K562 (cell line): ENCODE data around the gene RIPK3. TPM values are rescaled to one million over a fixed set of nuclear protein-coding genes. Genes with fewer than 3 reads are reported as not detected.

Source experiments
- ATAC-seq: fragments of 200-7000 bp; cut with Tn5 transposase; 3 replicates; pipeline ENCODE4 v1.9.1; 2020; ENCODE audit warnings: moderate library complexity
- BruUV-seq: library from RNA; stranded (reverse); fragments of 400-500 nt; replicated peaks from 2 replicates; lab custom pipeline; 2021; lab: Mats Ljungman, UMichigan
- CTCF ChIA-PET: fragments of 300-600 bp; formaldehyde crosslinking; extraction: SDS; loops from one replicate; lab custom pipeline; 2021; ENCODE audit warnings: low intra/inter-chr PET ratio; lab: Yijun Ruan, JAX
- POLR2A ChIA-PET: fragments of 300-600, 350-650 bp; sonication (Branson Sonifier 250); formaldehyde crosslinking; extraction: SDS; loops from one replicate; lab custom pipeline; 2021; ENCODE audit warnings: antibody characterized with exemption, inconsistent platforms; lab: Yijun Ruan, JAX
- DNase-seq, 4 experiments: peaks; one replicate each; pipeline versions ENCODE4 v3.0.0 to v3.0.0-alpha.2; 2011 to 2018; ENCODE audit warnings: low spot score in 3 of 4, mixed read lengths in 3 of 4; ENCODE audit errors: extremely low read depth in 1 of 4
- FAIRE-seq: peaks from 2 replicates; lab custom pipeline; 2011; peaks lifted over from hg19 to GRCh38; lab: Jason Lieb, UNC
- H2AFZ ChIP-seq: 2 replicates; pipeline ENCODE4 v1.6.0; 2011; ENCODE audit warnings: low read depth, low read length, control low read depth, inconsistent platforms
- H3K27ac ChIP-seq: fragments of 200-600 bp; 3 replicates; pipeline ENCODE4 v1.8.0; 2011; ENCODE audit warnings: low read depth, mild to moderate bottlenecking, control low read depth, inconsistent platforms, low read length, moderate library complexity, mixed read lengths; ENCODE audit errors: extremely low read depth
- H3K27me3 ChIP-seq, 2 experiments: fragments of 300-600 bp in 1 of 2; 2 replicates in 1 of 2; 3 replicates in 1 of 2; pipeline versions ENCODE4 v1.6.0 to v1.8.0; 2011; ENCODE audit warnings: inconsistent platforms in 2 of 2, low read length in 2 of 2, mild to moderate bottlenecking in 1 of 2, mixed read lengths in 1 of 2, moderate library complexity in 1 of 2; ENCODE audit not compliant: control insufficient read depth in 2 of 2, insufficient read depth in 2 of 2
- H3K36me3 ChIP-seq: fragments of 300-600 bp; 3 replicates; pipeline ENCODE4 v1.8.0; 2011; ENCODE audit warnings: mild to moderate bottlenecking, low read length, inconsistent platforms; ENCODE audit not compliant: control insufficient read depth, insufficient read depth
- H3K4me1 ChIP-seq, 2 experiments: fragments of 200-600 bp in 1 of 2; replicated peaks in 1 of 2; 2 replicates in 1 of 2; 3 replicates in 1 of 2; pipeline versions ENCODE4 v1.5.1 to v1.8.0; 2011; ENCODE audit warnings: inconsistent platforms in 2 of 2, low read length in 2 of 2, mild to moderate bottlenecking in 1 of 2, mixed read lengths in 1 of 2, moderate library complexity in 1 of 2; ENCODE audit not compliant: control insufficient read depth in 2 of 2, insufficient read depth in 2 of 2
- H3K4me2 ChIP-seq: 2 replicates; pipeline ENCODE4 v1.6.1; 2011; ENCODE audit warnings: low read length, control low read depth, inconsistent platforms, mixed read lengths; ENCODE audit not compliant: insufficient read depth
- H3K4me3 ChIP-seq: fragments of 200-600 bp; sonication (generic), shearing (Covaris generic); 2 replicates; pipeline ENCODE4 v1.5.1; 2016; ENCODE audit warnings: control low read depth, inconsistent platforms
- H3K79me2 ChIP-seq: fragments of 200-600 bp; 3 replicates; pipeline ENCODE4 v1.8.0; 2011; ENCODE audit warnings: low read length, inconsistent platforms; ENCODE audit not compliant: control insufficient read depth, insufficient read depth
- H3K9ac ChIP-seq, 2 experiments: 2 replicates each; pipeline versions ENCODE4 v1.6.0 to v1.6.1; 2011; ENCODE audit warnings: low read depth in 2 of 2, low read length in 2 of 2, control low read depth in 1 of 2, inconsistent platforms in 1 of 2, mild to moderate bottlenecking in 1 of 2, mixed read lengths in 1 of 2; ENCODE audit not compliant: insufficient read depth in 1 of 2
- H3K9me1 ChIP-seq: one replicate; pipeline ENCODE4 v1.6.0; 2011; ENCODE audit warnings: inconsistent platforms, mild to moderate bottlenecking, low read length, moderate library complexity; ENCODE audit not compliant: control insufficient read depth, insufficient read depth
- H3K9me3 ChIP-seq: replicated peaks from 2 replicates; pipeline ENCODE4 v1.5.1; 2011; ENCODE audit warnings: low read depth, low read length, inconsistent platforms; ENCODE audit not compliant: control insufficient read depth, insufficient read depth
- H4K20me1 ChIP-seq: replicated peaks from 2 replicates; pipeline ENCODE4 v1.6.1; 2011; ENCODE audit warnings: low read length, inconsistent platforms, mixed read lengths; ENCODE audit not compliant: control insufficient read depth, insufficient read depth
- KLF13 ChIP-seq: fragments of 450-650 bp; IDR thresholded peaks from 2 replicates; pipeline ENCODE4 v1.6.1; 2016; ENCODE audit warnings: missing genetic modification characterization, low read depth, mild to moderate bottlenecking, missing compliant biosample characterization, moderate library complexity, borderline replicate concordance
- whole genome bisulfite sequencing: fragments of 100-300 bp; shearing (Covaris generic); methylation state at CpG from one replicate; pipeline ENCODE4 v1.1.6; 2016; ENCODE audit warnings: low coverage, mixed read lengths; ENCODE audit not compliant: insufficient coverage; ENCODE audit errors: missing lambda C conversion rate; 5-methylcytosine and 5-hydroxymethylcytosine counted together
- in situ Hi-C: fragments of 300-500 bp; cut with MboI; formaldehyde crosslinking; loops from 4 replicates; pipeline ENCODE4 v1.15.0; 2018; ENCODE audit warnings: inconsistent platforms, mixed read lengths
- intact Hi-C: fragments of 100-400 bp; cut with micrococcal nuclease; formaldehyde crosslinking; loops from 2 replicates; pipeline ENCODE4 v1.14.2; 2022
- polyA plus RNA-seq, 8 experiments: library from polyadenylated mRNA; depleted of rRNA in 4 of 8; stranded (reverse) in 5 of 8; unstranded in 3 of 8; fragments of >200 nt; fragmentation: Nextera tagmentation in 2 of 8; fragmentation: Illumina TruSeq in 1 of 8; extraction: Ambion mirVana in 2 of 8; extraction: Trizol in 1 of 8; gene quantifications; 2 replicates each; pipeline versions ENCODE4 v1.2.1 to v1.2.3, GENCODE V29; 2011 to 2014; ENCODE audit warnings: inconsistent platforms in 1 of 8, missing spikeins in 1 of 8
- total RNA-seq, 7 experiments: library from RNA; depleted of rRNA in 6 of 7; stranded (reverse); fragments of >200 nt in 6 of 7; fragmentation: Illumina TruSeq in 2 of 7; extraction: Trizol in 2 of 7; gene quantifications; 2 replicates each; pipeline versions ENCODE4 v1.2.1 to v1.2.3, GENCODE V29; 2011 to 2021; ENCODE audit warnings: low replicate concordance in 1 of 7
- TF ChIP-seq, protein P1 (sequence below): fragments of 450-650 bp; IDR thresholded peaks from 2 replicates; pipeline ENCODE4 v1.6.1; 2018; ENCODE audit not compliant: partially characterized antibody

The RIPK3 gene
- total and polyA plus RNA-seq, 9 of the 15 experiments (the other 6 are each of a cell fraction or from before 2014, with no cell fraction given) = 0.03 to 0.43 (median 0.28) TPM; not detected in 3

- TF ChIP-seq, protein P1, sequence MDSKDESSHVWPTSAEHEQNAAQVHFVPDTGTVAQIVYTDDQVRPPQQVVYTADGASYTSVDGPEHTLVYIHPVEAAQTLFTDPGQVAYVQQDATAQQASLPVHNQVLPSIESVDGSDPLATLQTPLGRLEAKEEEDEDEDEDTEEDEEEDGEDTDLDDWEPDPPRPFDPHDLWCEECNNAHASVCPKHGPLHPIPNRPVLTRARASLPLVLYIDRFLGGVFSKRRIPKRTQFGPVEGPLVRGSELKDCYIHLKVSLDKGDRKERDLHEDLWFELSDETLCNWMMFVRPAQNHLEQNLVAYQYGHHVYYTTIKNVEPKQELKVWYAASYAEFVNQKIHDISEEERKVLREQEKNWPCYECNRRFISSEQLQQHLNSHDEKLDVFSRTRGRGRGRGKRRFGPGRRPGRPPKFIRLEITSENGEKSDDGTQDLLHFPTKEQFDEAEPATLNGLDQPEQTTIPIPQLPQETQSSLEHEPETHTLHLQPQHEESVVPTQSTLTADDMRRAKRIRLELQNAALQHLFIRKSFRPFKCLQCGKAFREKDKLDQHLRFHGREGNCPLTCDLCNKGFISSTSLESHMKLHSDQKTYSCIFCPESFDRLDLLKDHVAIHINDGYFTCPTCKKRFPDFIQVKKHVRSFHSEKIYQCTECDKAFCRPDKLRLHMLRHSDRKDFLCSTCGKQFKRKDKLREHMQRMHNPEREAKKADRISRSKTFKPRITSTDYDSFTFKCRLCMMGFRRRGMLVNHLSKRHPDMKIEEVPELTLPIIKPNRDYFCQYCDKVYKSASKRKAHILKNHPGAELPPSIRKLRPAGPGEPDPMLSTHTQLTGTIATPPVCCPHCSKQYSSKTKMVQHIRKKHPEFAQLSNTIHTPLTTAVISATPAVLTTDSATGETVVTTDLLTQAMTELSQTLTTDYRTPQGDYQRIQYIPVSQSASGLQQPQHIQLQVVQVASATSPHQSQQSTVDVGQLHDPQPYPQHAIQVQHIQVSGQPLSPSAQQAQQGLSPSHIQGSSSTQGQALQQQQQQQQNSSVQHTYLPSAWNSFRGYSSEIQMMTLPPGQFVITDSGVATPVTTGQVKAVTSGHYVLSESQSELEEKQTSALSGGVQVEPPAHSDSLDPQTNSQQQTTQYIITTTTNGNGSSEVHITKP = peak; percentile 35
- TF ChIP-seq KLF13 (tag) = no peak
- Histone ChIP-seq H3K27me3 (no peaks in the 10 kb centered on the region), H3K4me1 (peaks cover 4 to 6% of the 10 kb centered on the region in 2 experiments; a peak in 4 of 5 replicates), H3K4me2 (no peak overlapping the region), H3K9ac (no peak overlapping the region), H3K9me3 (no peaks in the 10 kb centered on the region), H3K9me1 (no peaks in the 10 kb centered on the region), H3K36me3 (peaks cover 46% of the 10 kb centered on the region; the same call in 2 of the 3 replicates), H3K27ac (no peak overlapping the region), H3K79me2 (no peaks in the 10 kb centered on the region), H3K4me3 (no peak overlapping the region), H4K20me1 (no peaks in the 10 kb centered on the region), H2AFZ (no peak overlapping the region)
- ATAC-seq (no peak), FAIRE-seq (no peak), DNase-seq (no peak)
- CTCF ChIA-PET = no interaction called here
- POLR2A ChIA-PET = no interaction called here
- BruUV-seq = no TSS peak
- WGBS = 93% methylated on average over 3 of the region's 5 CpGs
- in situ Hi-C loops = no loop called here
- intact Hi-C loops = no loop called here
Measured at GRCh38 chr14:24310265-24310645, 29.5 kb downstream of the RIPK3 start.
